NCI-H1105 treated with DMSO at 0.1 percent for 48 hours (cell line): ENCODE results near the gene CLCN4.
A peak's percentile ranks its signal among the peaks of the same experiment; 100 is the strongest.

Source experiments
- DNase-seq: peaks from one replicate; lab custom pipeline; 2025; lab: John Stamatoyannopoulos, UW

Gene CLCN4

GRCh38 chrX:10197279-10198210 is 40.8 kb downstream of the CLCN4 start:
- no peak for DNase-seq

GRCh38 chrX:10198254-10198653 is 41.5 kb downstream of the CLCN4 start:
- DNase-seq = no peak

GRCh38 chrX:10199212-10199611 is 42.4 kb downstream of the CLCN4 start:
- no peak for DNase-seq

GRCh38 chrX:10203617-10204016 is 46.8 kb downstream of the CLCN4 start:
- DNase-seq = no peak

- no peak for DNase-seq
Measured at GRCh38 chrX:10206317-10206716, 49.5 kb downstream of the CLCN4 start.

GRCh38 chrX:10208281-10208856 is 51.6 kb downstream of the CLCN4 start:
- no peak for DNase-seq

GRCh38 chrX:10208953-10209352 is 52.2 kb downstream of the CLCN4 start:
- no peak for DNase-seq

- no peak for DNase-seq
Measured at GRCh38 chrX:10212395-10212794, 55.6 kb downstream of the CLCN4 start.

GRCh38 chrX:10213716-10214115 is 56.9 kb downstream of the CLCN4 start:
- no peak for DNase-seq

GRCh38 chrX:10216208-10216607 is 59.4 kb downstream of the CLCN4 start:
- DNase-seq = no peak

GRCh38 chrX:10217198-10217597 is 60.4 kb downstream of the CLCN4 start:
- no peak for DNase-seq

GRCh38 chrX:10221651-10222050 is 64.9 kb downstream of the CLCN4 start:
- DNase-seq = no peak

- DNase-seq = peak; percentile 21
Measured at GRCh38 chrX:10223276-10223675, 66.5 kb downstream of the CLCN4 start.

GRCh38 chrX:10223781-10224180 is 67.0 kb downstream of the CLCN4 start:
- DNase-seq = no peak

GRCh38 chrX:10230222-10230621 is 73.4 kb downstream of the CLCN4 start:
- DNase-seq = no peak

- DNase-seq = peak; percentile 26
Measured at GRCh38 chrX:10231461-10231860, 74.7 kb downstream of the CLCN4 start.

- no peak for DNase-seq
Measured at GRCh38 chrX:10233173-10233572, 76.4 kb downstream of the CLCN4 start.

GRCh38 chrX:10233696-10234095 is 76.9 kb downstream of the CLCN4 start:
- no peak for DNase-seq

GRCh38 chrX:10235851-10236250 is 79.1 kb downstream of the CLCN4 start:
- DNase-seq = no peak

GRCh38 chrX:10237241-10237640 is 80.5 kb downstream of the CLCN4 start:
- no peak for DNase-seq

- DNase-seq = no peak
Measured at GRCh38 chrX:10239611-10240064, 82.9 kb downstream of the CLCN4 start.

GRCh38 chrX:10240918-10241317 is 84.1 kb downstream of the CLCN4 start:
- DNase-seq = no peak

GRCh38 chrX:10242026-10242425 is 85.3 kb downstream of the CLCN4 start:
- DNase-seq = peak; percentile 9
